HepG2 (cell line): ENCODE results near the gene SLC26A3. TPM values are rescaled to one million over a fixed set of nuclear protein-coding genes. Genes with fewer than 3 reads are reported as not detected.
A peak's percentile ranks its signal among the peaks of the same experiment; 100 is the strongest.

ENCODE experiments used
- ASH2L ChIP-seq: fragments of 300-600, 200-600 bp; sonication (generic); IDR thresholded peaks from 2 replicates; pipeline ENCODE4 v1.7.0; 2017; ENCODE audit warnings: low read depth, mild to moderate bottlenecking, moderate library complexity, mixed read lengths, low read length; ENCODE audit not compliant: insufficient read length
- CENPT ChIP-seq: sonication (generic); formaldehyde crosslinking; IDR thresholded peaks from 2 replicates; pipeline ENCODE4 v1.8.0; 2022; ENCODE audit warnings: low read depth, mild to moderate bottlenecking, moderate library complexity, missing genetic modification reagents
- DR1 ChIP-seq: sonication (generic); formaldehyde crosslinking; IDR thresholded peaks from 2 replicates; pipeline ENCODE4 v1.8.0; 2021; ENCODE audit warnings: mild to moderate bottlenecking, missing genetic modification reagents, inconsistent platforms
- FOXC1 ChIP-seq: sonication (generic); formaldehyde crosslinking; IDR thresholded peaks from 2 replicates; pipeline ENCODE4 v1.8.0; 2022; ENCODE audit warnings: mild to moderate bottlenecking, missing genetic modification reagents, borderline replicate concordance
- HMG20B ChIP-seq: conservative IDR thresholded peaks from 2 replicates; pipeline ENCODE4 v1.6.1; 2016; ENCODE audit warnings: missing genetic modification reagents, missing compliant biosample characterization
- KMT2A ChIP-seq: sonication (generic); formaldehyde crosslinking; IDR thresholded peaks from 2 replicates; pipeline ENCODE4 v1.4.0; 2020; ENCODE audit warnings: missing genetic modification reagents
- MBNL3 ChIP-seq: fragments of 250-450 bp; sonication (Bioruptor Pico); conservative IDR thresholded peaks from 2 replicates; pipeline ENCODE4 v1.8.0; 2022; ENCODE audit warnings: mild to moderate bottlenecking, inconsistent platforms
- PHF8 ChIP-seq: sonication (generic); formaldehyde crosslinking; IDR thresholded peaks from 2 replicates; pipeline ENCODE4 v1.5.0; 2020; ENCODE audit warnings: missing genetic modification reagents
- RFXAP ChIP-seq: sonication (generic); formaldehyde crosslinking; IDR thresholded peaks from 2 replicates; pipeline ENCODE4 v1.4.0; 2020; ENCODE audit warnings: missing genetic modification reagents, borderline replicate concordance
- SMAD9 ChIP-seq: sonication (generic); formaldehyde crosslinking; IDR thresholded peaks from 2 replicates; pipeline ENCODE4 v1.5.1; 2020; ENCODE audit warnings: mild to moderate bottlenecking, missing genetic modification reagents
- STAT5B ChIP-seq: sonication (generic); formaldehyde crosslinking; IDR thresholded peaks from 2 replicates; pipeline ENCODE4 v1.4.0; 2020; ENCODE audit warnings: missing genetic modification reagents
- TAF1 ChIP-seq: sonication (generic); formaldehyde crosslinking; IDR thresholded peaks from 2 replicates; pipeline ENCODE4 v1.4.0; 2020; ENCODE audit warnings: missing genetic modification reagents
- TEAD2 ChIP-seq: sonication (generic); formaldehyde crosslinking; IDR thresholded peaks from 2 replicates; pipeline ENCODE4 v1.9.0; 2021; ENCODE audit warnings: missing genetic modification reagents
- ZBTB7A ChIP-seq: sonication (generic); formaldehyde crosslinking; IDR thresholded peaks from 2 replicates; pipeline ENCODE4 v1.8.0; 2022; ENCODE audit warnings: mild to moderate bottlenecking, missing genetic modification reagents
- ZKSCAN1 ChIP-seq: fragments of 150-350 bp; IDR thresholded peaks from 2 replicates; pipeline ENCODE4 v1.6.1; 2014; ENCODE audit warnings: low read length
- ZNF225 ChIP-seq: sonication (generic); formaldehyde crosslinking; IDR thresholded peaks from 2 replicates; pipeline ENCODE4 v1.4.0; 2020; ENCODE audit warnings: mild to moderate bottlenecking, missing genetic modification reagents
- ZNF34 ChIP-seq: sonication (generic); formaldehyde crosslinking; IDR thresholded peaks from 2 replicates; pipeline ENCODE4 v1.4.0; 2020; ENCODE audit warnings: mild to moderate bottlenecking, missing genetic modification reagents, borderline replicate concordance
- ZNF546 ChIP-seq: sonication (generic); formaldehyde crosslinking; conservative IDR thresholded peaks from 2 replicates; pipeline ENCODE4 v1.8.1; 2023; ENCODE audit warnings: mild to moderate bottlenecking, missing genetic modification reagents
- polyA plus RNA-seq, 8 experiments: library from polyadenylated mRNA; depleted of rRNA in 3 of 8; stranded (reverse) in 7 of 8; unstranded in 1 of 8; fragments of >200 nt; fragmentation: Illumina TruSeq in 4 of 8; extraction: Trizol in 4 of 8; gene quantifications; 2 replicates each; pipeline versions ENCODE4 v1.2.1 to v1.2.3, GENCODE V29; 2011 to 2016; ENCODE audit warnings: low read depth in 4 of 8, missing spikeins in 1 of 8, mixed read lengths in 1 of 8; ENCODE audit not compliant: insufficient read depth in 1 of 8
- total RNA-seq, 5 experiments: library from RNA; depleted of rRNA; stranded (reverse); fragments of >200 nt; fragmentation: Illumina TruSeq; extraction: Trizol; gene quantifications; 2 replicates each; pipeline ENCODE4 v1.2.3, GENCODE V29; 2016; ENCODE audit warnings: low read depth in 1 of 5
- TF ChIP-seq, protein P1 (sequence below): sonication (generic); formaldehyde crosslinking; IDR thresholded peaks from 2 replicates; pipeline ENCODE4 v1.4.0; 2020; ENCODE audit warnings: mild to moderate bottlenecking, missing genetic modification reagents
- TF ChIP-seq, protein P2 (sequence below): sonication (generic); formaldehyde crosslinking; IDR thresholded peaks from 2 replicates; pipeline ENCODE4 v1.5.1; 2020; ENCODE audit warnings: missing genetic modification reagents, mild to moderate bottlenecking, borderline replicate concordance
- TF ChIP-seq, protein P3 (sequence below): sonication (generic); formaldehyde crosslinking; IDR thresholded peaks from 2 replicates; pipeline ENCODE4 v1.4.0; 2020; ENCODE audit warnings: missing genetic modification reagents
- TF ChIP-seq, protein P4 (sequence below): sonication (generic); formaldehyde crosslinking; IDR thresholded peaks from 2 replicates; pipeline ENCODE4 v1.8.1; 2023; ENCODE audit warnings: mild to moderate bottlenecking, missing genetic modification reagents, borderline replicate concordance

Gene SLC26A3
- total and polyA plus RNA-seq, 2 of the 13 experiments (the other 11 are each of a cell fraction or from before 2014, with no cell fraction given) = 0.11 to 0.30 TPM

DNA sequence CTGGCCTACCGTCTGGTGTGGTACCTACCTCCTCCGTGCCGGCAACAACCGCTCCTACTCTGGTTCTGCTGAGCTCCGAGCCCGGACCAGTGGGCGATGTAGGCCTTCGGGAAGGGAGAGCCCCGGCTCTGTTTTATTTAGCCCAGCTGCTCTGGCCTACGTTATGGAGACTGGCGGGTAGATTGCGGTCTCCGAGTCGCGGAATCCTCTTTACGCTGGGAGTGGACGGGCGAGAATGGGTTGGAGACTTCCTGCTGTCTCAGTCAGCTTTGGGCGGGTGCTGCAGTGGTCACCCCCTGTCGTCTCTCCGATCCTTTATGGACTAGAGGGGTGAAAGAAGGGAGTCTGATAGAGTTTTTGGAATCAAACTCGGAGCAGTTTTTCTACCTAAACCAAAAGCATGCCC lies 58.7 kb downstream of the SLC26A3 start (continued):
- TF ChIP-seq DR1 (CRISPR knock-in tag) = no peak
- TF ChIP-seq ZBTB7A (CRISPR knock-in tag) = peak; percentile 19; the same call in 1 of the 2 replicates
- TF ChIP-seq SMAD9 (CRISPR knock-in tag) = no peak
- no peak for TF ChIP-seq CENPT (CRISPR knock-in tag)
- peak; percentile 6; the same call in 1 of the 2 replicates for TF ChIP-seq FOXC1 (CRISPR knock-in tag)
- TF ChIP-seq ZNF225 (CRISPR knock-in tag) = no peak
- 0 out of 2 replicates have a peak, but pooled peaks have one; percentile 3 for TF ChIP-seq RFXAP
- TF ChIP-seq, protein P1, sequence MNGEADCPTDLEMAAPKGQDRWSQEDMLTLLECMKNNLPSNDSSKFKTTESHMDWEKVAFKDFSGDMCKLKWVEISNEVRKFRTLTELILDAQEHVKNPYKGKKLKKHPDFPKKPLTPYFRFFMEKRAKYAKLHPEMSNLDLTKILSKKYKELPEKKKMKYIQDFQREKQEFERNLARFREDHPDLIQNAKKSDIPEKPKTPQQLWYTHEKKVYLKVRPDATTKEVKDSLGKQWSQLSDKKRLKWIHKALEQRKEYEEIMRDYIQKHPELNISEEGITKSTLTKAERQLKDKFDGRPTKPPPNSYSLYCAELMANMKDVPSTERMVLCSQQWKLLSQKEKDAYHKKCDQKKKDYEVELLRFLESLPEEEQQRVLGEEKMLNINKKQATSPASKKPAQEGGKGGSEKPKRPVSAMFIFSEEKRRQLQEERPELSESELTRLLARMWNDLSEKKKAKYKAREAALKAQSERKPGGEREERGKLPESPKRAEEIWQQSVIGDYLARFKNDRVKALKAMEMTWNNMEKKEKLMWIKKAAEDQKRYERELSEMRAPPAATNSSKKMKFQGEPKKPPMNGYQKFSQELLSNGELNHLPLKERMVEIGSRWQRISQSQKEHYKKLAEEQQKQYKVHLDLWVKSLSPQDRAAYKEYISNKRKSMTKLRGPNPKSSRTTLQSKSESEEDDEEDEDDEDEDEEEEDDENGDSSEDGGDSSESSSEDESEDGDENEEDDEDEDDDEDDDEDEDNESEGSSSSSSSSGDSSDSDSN = peak; percentile 46
- TF ChIP-seq, protein P2, sequence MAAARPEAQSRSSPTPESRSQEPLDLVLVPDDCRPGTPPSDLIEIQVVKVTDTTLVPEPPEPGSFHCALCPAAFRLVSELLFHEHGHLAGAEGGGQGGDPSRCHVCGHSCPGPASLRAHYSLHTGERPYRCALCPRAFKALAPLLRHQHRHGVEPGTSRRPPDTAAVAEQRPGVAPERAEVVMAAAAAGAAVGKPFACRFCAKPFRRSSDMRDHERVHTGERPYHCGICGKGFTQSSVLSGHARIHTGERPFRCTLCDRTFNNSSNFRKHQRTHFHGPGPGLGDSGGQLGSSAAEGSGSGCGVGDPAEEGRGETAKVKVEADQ = 0 out of 2 replicates have a peak, but pooled peaks have one; percentile 0
- peak; percentile 72 for TF ChIP-seq ASH2L
- TF ChIP-seq KMT2A (CRISPR knock-in tag) = 0 out of 2 replicates have a peak, but pooled peaks have one; percentile 41
- TF ChIP-seq MBNL3 = no peak
- TF ChIP-seq ZKSCAN1 = no peak
- TF ChIP-seq, protein P3, sequence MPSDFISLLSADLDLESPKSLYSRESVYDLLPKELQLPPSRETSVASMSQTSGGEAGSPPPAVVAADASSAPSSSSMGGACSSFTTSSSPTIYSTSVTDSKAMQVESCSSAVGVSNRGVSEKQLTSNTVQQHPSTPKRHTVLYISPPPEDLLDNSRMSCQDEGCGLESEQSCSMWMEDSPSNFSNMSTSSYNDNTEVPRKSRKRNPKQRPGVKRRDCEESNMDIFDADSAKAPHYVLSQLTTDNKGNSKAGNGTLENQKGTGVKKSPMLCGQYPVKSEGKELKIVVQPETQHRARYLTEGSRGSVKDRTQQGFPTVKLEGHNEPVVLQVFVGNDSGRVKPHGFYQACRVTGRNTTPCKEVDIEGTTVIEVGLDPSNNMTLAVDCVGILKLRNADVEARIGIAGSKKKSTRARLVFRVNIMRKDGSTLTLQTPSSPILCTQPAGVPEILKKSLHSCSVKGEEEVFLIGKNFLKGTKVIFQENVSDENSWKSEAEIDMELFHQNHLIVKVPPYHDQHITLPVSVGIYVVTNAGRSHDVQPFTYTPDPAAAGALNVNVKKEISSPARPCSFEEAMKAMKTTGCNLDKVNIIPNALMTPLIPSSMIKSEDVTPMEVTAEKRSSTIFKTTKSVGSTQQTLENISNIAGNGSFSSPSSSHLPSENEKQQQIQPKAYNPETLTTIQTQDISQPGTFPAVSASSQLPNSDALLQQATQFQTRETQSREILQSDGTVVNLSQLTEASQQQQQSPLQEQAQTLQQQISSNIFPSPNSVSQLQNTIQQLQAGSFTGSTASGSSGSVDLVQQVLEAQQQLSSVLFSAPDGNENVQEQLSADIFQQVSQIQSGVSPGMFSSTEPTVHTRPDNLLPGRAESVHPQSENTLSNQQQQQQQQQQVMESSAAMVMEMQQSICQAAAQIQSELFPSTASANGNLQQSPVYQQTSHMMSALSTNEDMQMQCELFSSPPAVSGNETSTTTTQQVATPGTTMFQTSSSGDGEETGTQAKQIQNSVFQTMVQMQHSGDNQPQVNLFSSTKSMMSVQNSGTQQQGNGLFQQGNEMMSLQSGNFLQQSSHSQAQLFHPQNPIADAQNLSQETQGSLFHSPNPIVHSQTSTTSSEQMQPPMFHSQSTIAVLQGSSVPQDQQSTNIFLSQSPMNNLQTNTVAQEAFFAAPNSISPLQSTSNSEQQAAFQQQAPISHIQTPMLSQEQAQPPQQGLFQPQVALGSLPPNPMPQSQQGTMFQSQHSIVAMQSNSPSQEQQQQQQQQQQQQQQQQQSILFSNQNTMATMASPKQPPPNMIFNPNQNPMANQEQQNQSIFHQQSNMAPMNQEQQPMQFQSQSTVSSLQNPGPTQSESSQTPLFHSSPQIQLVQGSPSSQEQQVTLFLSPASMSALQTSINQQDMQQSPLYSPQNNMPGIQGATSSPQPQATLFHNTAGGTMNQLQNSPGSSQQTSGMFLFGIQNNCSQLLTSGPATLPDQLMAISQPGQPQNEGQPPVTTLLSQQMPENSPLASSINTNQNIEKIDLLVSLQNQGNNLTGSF (CRISPR knock-in tag) = 0 out of 2 replicates have a peak, but pooled peaks have one; percentile 52
- TF ChIP-seq, protein P4, sequence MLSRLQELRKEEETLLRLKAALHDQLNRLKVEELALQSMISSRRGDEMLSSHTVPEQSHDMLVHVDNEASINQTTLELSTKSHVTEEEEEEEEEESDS (CRISPR knock-in tag) = no peak
- 0 out of 2 replicates have a peak, but pooled peaks have one; percentile 33 for TF ChIP-seq HMG20B
- peak; percentile 13; the same call in 1 of the 2 replicates for TF ChIP-seq PHF8 (CRISPR knock-in tag)
- 0 out of 2 replicates have a peak, but pooled peaks have one; percentile 12 for TF ChIP-seq ZNF546 (CRISPR knock-in tag)
- 0 out of 2 replicates have a peak, but pooled peaks have one; percentile 65 for TF ChIP-seq TEAD2 (CRISPR knock-in tag)
- TF ChIP-seq TAF1 (CRISPR knock-in tag) = 0 out of 2 replicates have a peak, but pooled peaks have one; percentile 32
- TF ChIP-seq STAT5B = no peak
- 0 out of 2 replicates have a peak, but pooled peaks have one; percentile 14 for TF ChIP-seq ZNF34 (CRISPR knock-in tag)
